ENCODE results near the gene RASL11B. TPM values are rescaled to one million over a fixed set of nuclear protein-coding genes. Genes with fewer than 3 reads are reported as not detected.
A peak's percentile ranks its signal among the peaks of the same experiment; 100 is the strongest.

The RASL11B gene
- total and polyA plus RNA-seq, 2 of the 13 experiments (the other 11 are each of a cell fraction or from before 2014, with no cell fraction given), result 0.07 to 0.20 TPM

DNA sequence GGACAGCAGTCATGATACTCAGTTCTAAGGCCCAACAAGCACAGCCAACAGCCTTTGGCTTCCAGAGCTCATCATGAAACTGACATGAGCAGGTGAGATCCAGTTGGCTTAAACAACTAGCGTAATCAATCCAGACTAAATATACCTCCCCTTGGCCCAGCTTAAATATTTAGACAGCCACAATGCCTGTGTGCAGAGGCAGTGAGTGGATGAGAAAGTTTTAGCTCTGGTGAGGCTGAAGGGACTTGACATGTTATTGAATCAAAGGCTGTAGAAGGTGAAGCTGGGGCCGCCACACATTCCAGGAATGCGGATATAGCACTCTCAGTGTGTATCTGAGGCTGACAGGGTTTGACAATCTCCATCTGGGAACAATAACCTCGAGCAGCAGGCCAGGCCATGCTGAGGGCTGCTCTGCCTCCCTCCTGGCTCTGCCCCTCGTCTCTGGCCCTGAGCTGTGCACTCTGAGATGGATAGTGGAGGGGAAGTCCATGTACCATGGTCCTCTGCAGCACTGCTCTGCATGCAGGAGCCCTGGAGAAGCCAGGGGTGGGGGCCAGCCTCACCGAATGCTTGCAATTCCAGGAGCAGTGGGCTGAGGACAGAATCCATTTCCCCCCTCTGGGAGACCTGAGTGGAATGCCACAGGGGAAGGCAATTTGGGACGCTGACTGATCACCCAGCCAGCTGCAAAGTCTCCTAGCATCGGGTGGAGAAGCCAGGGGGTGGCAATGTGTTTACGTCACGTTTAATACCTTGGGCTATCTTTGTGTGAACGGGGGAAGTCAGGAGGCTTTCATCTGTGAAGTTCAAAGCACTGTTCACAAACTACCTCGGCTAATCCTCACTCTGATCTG is 37.3 kb upstream of the RASL11B start (continued):
- TF ChIP-seq ZNF687 (CRISPR knock-in tag; IDR thresholded peaks at IDR 0.05), result peak; percentile 64
- TF ChIP-seq ZNF383 (CRISPR knock-in tag; IDR thresholded peaks at IDR 0.05; ENCODE audit: borderline replicate concordance), result no peak
- no peak for TF ChIP-seq TFDP2 (CRISPR knock-in tag; IDR thresholded peaks at IDR 0.05)

DNA sequence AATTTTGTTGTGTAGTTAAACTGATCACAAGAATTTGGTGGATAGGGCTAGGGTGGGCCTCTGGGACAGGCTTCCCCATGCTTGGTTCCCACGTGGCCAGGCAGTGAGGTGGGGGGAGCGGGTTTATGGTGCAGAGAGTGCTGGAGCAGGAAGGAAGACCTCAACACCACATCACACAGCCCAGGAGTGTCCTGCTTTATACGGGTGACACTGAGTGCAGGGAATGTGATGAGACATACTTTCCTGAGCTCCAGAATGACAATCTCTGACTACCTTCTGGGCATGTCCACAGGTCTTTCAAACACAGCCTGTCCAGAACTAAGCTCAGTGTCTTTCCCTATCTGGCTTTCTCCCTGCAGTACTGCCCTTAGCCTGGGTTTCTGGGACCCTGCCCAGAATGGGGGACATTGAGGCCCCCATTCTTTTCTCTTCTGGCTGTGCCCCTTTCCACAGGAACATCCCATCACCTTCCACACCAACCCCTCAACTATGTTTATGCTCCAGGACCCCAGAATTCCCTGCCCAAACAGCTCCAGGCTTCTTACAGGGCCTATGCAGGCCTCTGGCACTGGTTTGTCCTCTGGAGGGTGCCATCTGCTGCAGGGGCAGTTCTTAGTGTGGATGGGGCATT is 36.5 kb upstream of the RASL11B start:
- DNase-seq (ENCODE audit: low spot score), result peak; percentile 54
- Histone ChIP-seq H3K27me3 (ENCODE audit: control insufficient read depth in 1 of 2, insufficient read depth in 2 of 2, low read length in 2 of 2) (no peaks in the 10 kb centered on the region), H2AFZ (ENCODE audit: low read length) (no peak overlapping the region), H4K20me1 (ENCODE audit: insufficient read depth, low read length) (no peaks in the 10 kb centered on the region), H3K4me2 (ENCODE audit: low read depth, low read length) (peak overlapping the region; percentile 89), H3K79me2 (ENCODE audit: insufficient read depth, low read length) (no peaks in the 10 kb centered on the region), H3K4me3 (replicated peaks in 1 of 3; ENCODE audit: insufficient read depth in 1 of 3, low read depth in 2 of 3, low read length in 3 of 3) (peak overlapping the region in 1 of 3 experiments; percentile 58; a peak in 2 of 6 replicates), H3K4me1 (ENCODE audit: insufficient read depth, low read length) (peaks cover 19% of the 10 kb centered on the region), H3K9ac (ENCODE audit: insufficient read depth, low read depth, low read length) (no peak overlapping the region), H3K36me3 (replicated peaks in 1 of 2; ENCODE audit: control insufficient read depth in 1 of 2, insufficient read depth in 2 of 2, low read length in 2 of 2) (no peaks in the 10 kb centered on the region), H3K9me3 (ENCODE audit: low read length) (no peaks in the 10 kb centered on the region), H3K27ac (ENCODE audit: extremely low read length, insufficient read depth, low read length) (no peak overlapping the region)
- no peak for TF ChIP-seq HNF4G (IDR thresholded peaks at IDR 0.05; ENCODE audit: borderline replicate concordance, low read depth, low read length)
- no peak for TF ChIP-seq HNF4G (CRISPR knock-in tag; IDR thresholded peaks at IDR 0.05; ENCODE audit: borderline replicate concordance, low read depth)
- 0 out of 2 replicates have a peak, but pooled peaks have one; percentile 18 for TF ChIP-seq ZSCAN25 (CRISPR knock-in tag; IDR thresholded peaks at IDR 0.05)
- CTCF ChIA-PET (ENCODE audit: low intra/inter-chr PET ratio, low total read pairs), result no interaction called here
- ATAC-seq, result peak; percentile 71
- 0% methylated on average over 3 of the region's 3 CpGs for WGBS (ENCODE audit: low lambda C conversion rate)
- intact Hi-C loops (cut with micrococcal nuclease; ENCODE audit: unreplicated experiment), result no loop called here
- no TSS peak for BruUV-seq (replicated peaks)
- no peak for FAIRE-seq
- POLR2A ChIA-PET, result no interaction called here
- in situ Hi-C loops (cut with HindIII; ENCODE audit: extremely low pct_ligation_motif_present, low pct_unique_long_range_greater_than_20kb), result no loop called here

Measured in HepG2 (cell line).